HG03135 (cell line): ENCODE results near the gene TMEM184C.
A peak's percentile ranks its signal among the peaks of the same experiment; 100 is the strongest.

Source experiments
- ATAC-seq: cut with Tn5 transposase; IDR thresholded peaks from one replicate; pipeline ENCODE4 v1.9.1; 2021; ENCODE audit warnings: mild to moderate bottlenecking, moderate library complexity; ENCODE audit not compliant: unreplicated experiment

TMEM184C gene

GRCh38 chr4:147617173-147617840 lies at the start of gene TMEM184C:
Gene TMEM184C, plus strand, starts transcription at chr4:147617397. Its CDS starts 560 bp downstream, at chr4:147617957.
- ATAC-seq = peak; percentile 100

DNA sequence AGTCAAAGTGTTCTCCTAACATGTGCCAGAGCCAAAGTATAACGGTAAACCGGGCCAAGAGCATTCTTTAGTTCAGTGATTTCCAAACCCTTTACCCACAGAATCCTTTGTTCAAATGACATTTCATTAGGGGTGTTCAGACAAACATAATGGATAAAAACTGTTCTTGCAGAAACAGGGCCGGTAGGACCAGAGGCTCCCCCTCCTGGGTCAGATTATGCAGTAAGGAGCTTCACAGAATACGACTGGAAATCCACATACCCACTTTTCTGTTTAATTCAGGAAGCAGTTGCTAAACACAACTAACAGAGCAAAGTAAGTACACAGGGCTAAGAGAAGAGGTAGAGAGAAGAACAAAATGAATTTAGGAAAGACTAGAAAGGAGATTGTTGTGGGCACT lies 46.6 kb upstream of the TMEM184C start:
- no peak for ATAC-seq

DNA sequence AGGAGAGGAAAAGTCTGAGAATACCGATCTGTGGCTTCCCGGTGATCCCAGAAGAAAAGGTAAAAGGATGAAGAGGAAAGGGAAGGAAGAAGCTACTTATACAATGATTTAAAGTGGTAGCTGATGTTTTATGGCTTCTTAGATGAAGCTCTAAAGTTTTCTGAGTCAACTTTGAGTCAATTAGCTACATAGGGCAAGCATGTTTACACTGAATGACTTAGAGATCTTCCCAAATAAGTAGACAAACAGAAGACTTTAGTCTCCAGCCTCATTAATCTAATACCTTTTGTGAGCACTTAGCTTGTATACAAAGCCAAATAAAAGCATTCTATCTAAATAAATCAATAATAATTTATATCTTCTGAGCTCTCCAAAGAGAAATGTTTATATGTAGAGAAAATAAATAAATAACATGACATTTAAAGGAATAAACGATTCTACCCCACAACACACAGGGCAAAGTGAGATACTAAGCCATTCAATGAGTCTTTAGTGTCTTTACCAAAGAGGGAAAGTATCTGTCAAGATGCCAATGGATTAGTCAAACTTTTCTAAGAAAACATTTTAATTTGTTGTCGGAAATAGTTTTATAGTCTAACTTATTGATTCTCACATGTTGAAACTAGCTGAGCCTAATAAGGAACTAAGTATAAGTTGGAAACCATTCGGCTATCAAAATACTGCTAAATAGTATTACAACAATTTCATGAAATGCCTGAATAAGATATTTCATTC lies 46.0 kb upstream of the TMEM184C start:
- no peak for ATAC-seq

DNA sequence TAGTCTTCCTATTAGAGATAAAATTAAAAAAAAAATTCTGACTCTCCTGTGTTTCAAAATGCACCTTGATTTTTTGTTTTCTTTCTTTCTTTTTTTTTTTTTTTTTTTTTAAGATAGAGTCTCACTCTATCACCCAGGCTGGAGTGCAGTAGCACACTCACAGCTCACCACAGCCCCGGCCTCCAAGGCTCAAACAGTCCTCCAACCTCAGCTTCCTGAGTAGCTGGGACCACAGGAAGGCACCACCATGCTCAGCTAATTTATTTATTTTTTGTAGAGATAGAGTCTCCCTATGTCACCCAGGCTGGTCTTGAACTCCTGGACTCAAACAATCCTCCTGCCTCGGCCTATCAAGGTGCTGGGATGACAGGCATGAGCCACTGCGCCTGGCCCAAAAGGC lies 41.1 kb upstream of the TMEM184C start:
- ATAC-seq = no peak

GRCh38 chr4:147578051-147578476 lies 39.1 kb upstream of the TMEM184C start:
- no peak for ATAC-seq

DNA sequence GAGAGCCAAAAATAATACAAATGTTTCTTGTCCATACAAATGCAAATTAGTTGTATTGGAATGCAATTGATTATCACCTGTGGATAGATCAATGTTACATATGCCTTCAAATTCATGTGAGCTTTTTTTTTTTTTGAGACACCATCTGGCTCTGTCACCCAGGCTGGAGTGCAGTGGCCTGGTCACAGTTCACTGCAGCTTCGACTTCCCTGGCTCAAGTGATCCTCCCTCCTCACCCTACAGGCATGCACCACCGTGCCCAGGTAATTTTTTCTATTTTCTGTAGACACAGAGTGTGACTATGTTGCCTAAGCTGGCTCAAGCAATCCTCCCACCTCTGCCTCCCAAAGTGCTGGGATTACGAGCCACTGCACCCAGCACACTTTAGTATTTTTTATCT lies 38.6 kb upstream of the TMEM184C start:
- ATAC-seq = no peak

GRCh38 chr4:147580396-147580795 lies 36.8 kb upstream of the TMEM184C start:
- ATAC-seq = no peak

DNA sequence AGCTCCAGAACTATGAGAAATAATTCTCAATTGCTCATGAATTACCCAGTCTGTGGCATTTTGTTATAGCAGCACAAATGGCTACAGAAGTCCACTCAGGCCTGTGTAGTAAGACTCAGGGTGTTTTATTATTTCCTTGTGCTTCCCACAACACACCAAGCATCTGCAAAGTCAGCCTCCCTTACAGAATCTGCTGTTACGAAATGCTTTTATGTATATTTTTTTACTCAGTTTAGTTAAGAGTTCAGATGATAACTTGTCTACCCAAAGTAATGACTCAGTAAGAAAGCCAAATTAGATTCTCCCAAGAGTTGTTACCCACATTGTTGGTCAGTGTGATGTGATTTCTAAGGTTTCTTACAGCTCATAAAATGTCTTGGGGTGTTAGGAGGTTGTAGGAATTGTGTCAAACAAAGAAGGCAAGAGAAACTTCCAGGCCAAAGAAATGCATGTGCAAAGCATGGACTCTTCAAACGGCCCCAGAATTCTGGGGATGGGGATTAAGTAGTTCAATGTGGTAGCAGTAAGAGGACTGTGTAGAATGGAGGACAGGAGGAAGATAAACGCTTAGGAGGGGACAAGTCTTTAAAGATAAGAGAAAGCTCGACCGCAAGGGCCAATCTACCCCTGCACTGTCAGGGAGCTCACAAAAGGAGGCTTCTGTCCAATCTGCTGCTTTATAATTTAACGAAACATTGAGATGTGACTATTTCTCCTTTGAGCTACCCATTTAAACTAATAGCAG lies 35.4 kb upstream of the TMEM184C start:
- no peak for ATAC-seq

GRCh38 chr4:147582386-147583060 lies 34.7 kb upstream of the TMEM184C start:
- ATAC-seq = no peak

DNA sequence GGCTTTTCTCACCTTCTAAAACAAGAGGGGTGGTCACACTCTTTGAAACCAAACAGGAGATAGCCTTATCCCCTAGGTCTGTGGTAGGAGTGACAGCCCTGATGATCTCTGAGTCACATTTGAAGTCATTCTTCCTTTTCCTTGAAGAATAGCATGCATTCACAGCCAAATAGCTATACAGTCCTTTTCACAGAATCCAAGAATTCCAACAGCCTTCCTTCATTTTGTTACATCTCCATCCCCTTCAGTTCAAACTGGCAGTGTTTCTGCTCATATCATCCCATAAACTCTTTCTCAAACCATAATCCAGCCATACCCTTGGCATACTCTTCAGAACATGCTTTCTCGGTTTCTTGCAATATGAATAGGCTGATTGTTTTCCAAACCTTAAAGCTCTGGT lies 33.3 kb upstream of the TMEM184C start:
- no peak for ATAC-seq

DNA sequence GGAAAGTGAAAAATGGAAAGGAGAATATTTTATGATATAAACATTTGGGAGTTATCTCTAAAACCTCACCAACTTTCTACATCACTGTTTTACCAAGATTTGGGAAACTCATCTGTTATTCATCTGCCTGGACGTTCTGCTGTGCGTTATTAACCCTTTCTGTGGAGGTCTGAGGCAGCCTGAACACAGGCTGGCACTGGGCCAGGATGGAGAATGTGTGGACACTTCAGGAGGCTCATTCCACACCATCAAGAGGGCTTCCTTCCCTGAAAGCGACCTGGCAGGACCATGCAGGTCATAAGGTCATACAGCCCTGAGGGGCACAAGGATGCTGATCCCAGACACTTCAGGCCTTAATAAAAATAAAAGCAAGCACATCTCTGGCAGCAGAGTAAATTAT lies 31.2 kb upstream of the TMEM184C start:
- no peak for ATAC-seq

DNA sequence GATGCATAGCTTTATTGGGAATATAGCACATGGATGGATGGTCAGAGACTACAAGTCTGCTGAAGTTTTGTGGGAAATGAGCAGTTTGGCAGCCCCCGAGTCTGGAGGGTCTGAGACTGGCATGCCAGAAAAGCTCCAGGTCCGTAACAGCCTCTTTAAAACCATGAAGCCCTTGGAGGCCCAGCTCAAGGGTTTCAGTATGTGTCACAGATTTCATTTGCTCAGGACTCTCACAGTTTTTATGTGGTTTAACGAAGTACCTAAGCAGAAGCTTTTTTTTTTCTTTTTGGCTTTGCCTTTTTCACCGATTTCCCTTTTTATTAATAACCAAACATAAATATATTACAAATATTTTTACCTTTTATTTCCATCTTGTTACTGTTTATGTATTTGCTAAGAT lies 30.6 kb upstream of the TMEM184C start:
- ATAC-seq = no peak

GRCh38 chr4:147587041-147587440 lies 30.2 kb upstream of the TMEM184C start:
- no peak for ATAC-seq

GRCh38 chr4:147589586-147589985 lies 27.6 kb upstream of the TMEM184C start:
- ATAC-seq = no peak

DNA sequence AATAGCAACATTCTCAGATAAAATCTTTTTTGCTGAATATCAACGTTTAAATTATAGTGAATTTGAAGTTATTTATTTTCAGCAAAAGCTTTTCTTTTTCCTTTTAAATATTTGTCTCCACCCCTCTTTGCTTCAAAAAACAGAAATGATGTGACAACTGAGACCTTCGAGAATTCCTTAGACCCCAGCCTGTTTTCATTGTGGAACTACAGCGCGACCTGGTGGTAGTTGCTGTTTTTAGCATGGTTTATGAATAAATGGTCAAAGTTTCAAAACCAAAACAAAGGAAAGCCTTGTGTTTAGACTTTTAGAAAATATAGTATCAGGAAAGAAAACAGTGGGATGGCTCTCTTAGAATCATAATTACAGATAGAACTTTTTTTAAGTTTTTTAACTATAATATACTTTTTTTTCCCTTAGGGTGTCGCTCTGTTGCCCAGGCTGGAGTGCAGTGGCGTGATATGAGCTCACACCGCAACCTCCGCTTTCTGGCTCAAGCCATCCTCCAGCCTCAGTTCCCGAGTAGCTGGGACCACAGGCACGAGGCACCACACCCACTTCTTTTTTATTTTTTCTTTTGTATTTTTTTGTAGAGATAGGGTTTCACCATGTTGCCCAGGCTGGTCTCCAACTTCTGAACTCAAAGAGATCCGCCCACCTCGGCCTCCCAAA lies 26.8 kb upstream of the TMEM184C start:
- ATAC-seq = peak; percentile 64

- no peak for ATAC-seq
Observed at GRCh38 chr4:147591106-147591505, 26.1 kb upstream of the TMEM184C start.

GRCh38 chr4:147594107-147594506 lies 23.1 kb upstream of the TMEM184C start:
- no peak for ATAC-seq

- ATAC-seq = no peak
Observed at GRCh38 chr4:147594578-147594977, 22.6 kb upstream of the TMEM184C start.

DNA sequence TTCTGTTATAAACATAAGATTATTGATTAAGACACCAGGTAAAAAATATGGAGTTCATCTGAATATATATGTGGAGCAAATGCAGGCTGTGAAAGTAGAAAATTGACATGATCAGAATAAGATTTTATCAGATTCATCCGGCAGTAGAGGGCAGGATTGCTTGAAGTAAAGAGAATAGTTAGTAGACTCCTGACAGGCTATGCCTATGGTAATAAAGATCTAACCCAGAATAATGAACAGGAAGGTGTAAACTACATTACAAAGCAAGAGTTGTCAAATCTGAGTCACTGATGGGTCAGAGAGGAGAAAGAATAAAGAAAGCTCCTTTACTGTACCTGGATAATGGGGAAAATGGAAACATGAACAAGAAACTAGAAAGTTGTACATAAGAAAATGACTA lies 20.8 kb upstream of the TMEM184C start:
- ATAC-seq = no peak

DNA sequence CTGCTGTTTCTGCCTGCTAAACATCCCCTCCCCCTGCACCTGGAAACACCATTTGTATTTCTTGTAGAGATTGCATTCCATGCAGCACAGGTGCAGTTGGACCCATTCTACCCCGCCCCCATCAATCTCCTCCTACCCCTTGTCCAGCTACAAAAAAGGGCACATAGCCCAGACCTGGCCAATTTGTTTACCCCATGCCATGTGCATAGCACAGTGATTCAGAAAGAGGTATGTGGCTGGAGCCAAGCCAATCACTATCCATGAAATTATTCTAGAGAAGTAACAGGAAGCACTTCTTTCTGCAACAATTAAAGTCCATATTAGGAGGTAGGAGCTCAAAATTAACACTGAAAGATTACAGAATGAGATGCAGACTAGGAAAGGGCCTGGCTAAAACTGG lies 20.2 kb upstream of the TMEM184C start:
- ATAC-seq = no peak

DNA sequence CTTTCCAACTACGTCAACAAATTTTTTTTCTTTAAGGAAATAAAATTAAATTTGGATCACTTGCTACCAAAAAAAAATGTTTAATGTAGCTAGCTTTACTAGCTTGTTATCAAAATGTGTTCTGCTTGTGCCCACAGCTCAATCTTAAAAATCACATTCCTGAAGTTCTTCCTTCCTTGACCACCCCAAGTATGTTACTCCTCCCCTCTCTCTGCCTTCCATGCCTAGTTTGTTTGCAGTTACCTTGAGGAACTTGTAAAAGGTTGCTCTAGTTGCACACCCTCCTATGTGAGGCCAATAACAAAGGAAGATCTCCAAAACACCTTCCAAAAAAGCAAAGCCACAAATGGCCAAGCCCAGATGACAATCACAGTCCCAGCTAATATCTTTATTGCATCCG lies 19.6 kb upstream of the TMEM184C start:
- ATAC-seq = no peak
